Stimulated activated CD4-positive, alpha-beta T cell treated with anti-CD3 and anti-CD28 coated beads, Interleukin-1b, Interleukin-23, amount 100 ng/mL, for 1 hour (primary cell): ENCODE results near the gene STOX2.

ENCODE experiments used
- DNase-seq, 2 donors: peaks; one replicate each; pipeline ENCODE4 v3.0.0-alpha.2; 2020; ENCODE audit warnings: low read depth in 2 of 2

The STOX2 gene, protein sequence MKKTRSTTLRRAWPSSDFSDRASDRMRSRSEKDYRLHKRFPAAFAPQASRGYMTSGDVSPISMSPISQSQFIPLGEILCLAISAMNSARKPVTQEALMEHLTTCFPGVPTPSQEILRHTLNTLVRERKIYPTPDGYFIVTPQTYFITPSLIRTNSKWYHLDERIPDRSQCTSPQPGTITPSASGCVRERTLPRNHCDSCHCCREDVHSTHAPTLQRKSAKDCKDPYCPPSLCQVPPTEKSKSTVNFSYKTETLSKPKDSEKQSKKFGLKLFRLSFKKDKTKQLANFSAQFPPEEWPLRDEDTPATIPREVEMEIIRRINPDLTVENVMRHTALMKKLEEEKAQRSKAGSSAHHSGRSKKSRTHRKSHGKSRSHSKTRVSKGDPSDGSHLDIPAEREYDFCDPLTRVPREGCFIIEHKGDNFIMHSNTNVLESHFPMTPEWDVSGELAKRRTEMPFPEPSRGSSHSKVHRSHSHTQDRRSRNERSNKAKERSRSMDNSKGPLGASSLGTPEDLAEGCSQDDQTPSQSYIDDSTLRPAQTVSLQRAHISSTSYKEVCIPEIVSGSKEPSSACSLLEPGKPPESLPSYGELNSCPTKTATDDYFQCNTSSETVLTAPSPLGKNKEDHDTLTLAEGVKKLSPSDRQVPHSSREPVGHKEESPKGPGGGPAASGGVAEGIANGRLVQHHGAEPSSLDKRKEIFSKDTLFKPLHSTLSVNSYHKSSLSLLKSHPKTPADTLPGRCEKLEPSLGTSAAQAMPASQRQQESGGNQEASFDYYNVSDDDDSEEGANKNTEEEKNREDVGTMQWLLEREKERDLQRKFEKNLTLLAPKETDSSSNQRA (N-terminal part only)

DNA sequence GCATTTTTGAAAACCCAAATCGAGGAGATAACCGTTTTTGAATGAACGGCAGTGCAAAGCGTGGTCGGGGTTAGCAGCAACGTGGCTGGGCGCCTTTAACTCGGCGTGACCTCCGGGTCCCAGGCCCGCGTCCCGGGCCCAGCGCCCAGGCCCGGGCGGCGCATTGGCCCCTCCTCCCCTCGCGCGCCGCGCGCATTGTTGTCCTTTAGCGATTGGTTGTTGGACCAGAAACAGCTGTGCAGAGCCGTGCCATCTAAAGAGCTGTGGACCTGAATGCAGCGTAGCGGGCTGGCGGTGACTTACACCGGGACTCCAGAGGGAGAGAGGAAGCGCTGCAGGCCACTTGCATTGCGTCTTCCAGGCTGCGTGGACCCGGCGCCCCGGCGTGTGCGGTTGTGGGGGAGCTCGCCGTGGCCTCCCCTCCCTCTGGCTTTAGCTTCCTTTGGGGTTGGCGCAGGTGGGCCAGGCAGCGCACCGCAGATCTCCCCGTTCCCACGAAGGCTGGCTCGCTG is at the start of gene STOX2:
STOX2 (plus strand) TSS at position 227 of the 512 bp plus-strand sequence. CDS start 1,484 bp downstream, outside the sequence.
- DNase-seq: no peak

- DNase-seq: no peak
Observed at GRCh38 chr4:183855323-183856190, 49.5 kb upstream of the STOX2 start.

GRCh38 chr4:183857040-183857439 is 48.1 kb upstream of the STOX2 start:
- DNase-seq: no peak

GRCh38 chr4:183858011-183858615 is 47.0 kb upstream of the STOX2 start:
- no peak for DNase-seq

GRCh38 chr4:183860119-183860518 is 45.0 kb upstream of the STOX2 start:
- DNase-seq: no peak

GRCh38 chr4:183860731-183861130 is 44.4 kb upstream of the STOX2 start:
- no peak for DNase-seq

GRCh38 chr4:183861426-183861825 is 43.7 kb upstream of the STOX2 start:
- no peak for DNase-seq

DNA sequence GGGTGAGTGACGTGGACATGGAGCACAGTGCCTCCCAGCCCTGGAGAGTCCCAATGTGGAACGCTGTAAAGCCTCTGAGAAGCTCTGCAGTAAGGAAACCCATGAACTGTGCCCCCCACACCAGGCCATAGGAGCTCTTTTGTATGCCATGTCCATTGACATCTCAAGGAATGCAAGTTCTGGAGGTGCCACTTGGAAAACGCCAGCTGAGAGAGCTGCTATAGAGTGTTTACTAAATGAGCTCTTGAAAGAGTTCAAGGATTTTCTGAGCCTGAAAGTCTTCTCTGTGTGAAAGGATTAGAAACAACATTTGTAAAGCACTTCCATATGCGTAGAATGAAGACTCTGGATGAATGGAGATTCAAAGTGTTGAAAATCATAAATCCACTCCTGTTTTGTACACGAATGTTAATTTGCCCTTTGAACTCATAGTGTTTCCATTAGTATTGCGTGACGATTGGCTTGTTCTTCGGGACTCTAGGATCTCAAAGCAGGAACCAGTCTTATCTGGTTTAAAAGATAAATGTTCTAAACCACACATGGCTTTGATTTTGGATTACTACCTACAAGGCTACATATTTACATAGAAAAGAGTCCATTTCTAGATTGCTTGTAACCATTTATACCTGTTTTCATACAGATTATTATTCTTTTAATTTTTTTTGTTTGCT is 41.8 kb upstream of the STOX2 start:
- no peak for DNase-seq

DNA sequence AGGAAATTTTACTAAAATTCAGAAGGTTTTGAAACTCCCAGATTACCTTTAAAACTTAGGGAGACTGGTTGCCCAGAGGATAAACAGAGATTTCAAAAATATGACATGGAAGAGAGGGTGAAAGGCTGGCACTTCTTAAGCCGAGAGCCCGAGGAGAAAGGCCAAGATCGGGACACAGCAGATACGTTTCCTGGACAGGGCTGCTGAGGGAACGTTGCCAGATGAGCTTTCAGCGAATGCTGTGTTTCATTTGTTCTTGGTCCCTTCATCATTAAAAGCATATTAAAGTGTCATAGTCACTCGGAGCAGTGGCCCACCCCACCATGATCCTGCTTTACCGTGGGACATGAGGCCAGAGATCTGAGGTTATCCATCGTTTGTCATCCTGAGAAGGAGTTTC is 37.9 kb upstream of the STOX2 start:
- no peak for DNase-seq

DNA sequence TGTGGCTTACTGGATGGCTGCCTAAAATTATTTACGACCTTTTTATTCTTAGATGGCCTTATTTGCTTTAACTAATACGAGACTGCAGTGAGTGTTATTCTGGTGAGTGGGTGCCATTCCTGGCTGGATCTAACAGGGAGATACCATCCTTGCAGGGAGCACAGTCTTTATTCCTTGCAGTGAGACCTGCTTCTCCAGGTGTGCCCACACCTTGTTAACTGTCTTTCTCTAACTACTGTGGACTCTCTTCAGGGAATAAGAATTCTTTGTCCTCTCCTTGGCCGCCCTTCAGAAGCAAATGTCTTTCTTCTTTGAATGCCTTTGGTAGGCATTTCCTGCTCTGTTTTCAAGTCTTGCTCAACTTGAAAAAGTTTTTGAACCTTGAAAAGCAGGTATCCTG is 34.1 kb upstream of the STOX2 start:
- DNase-seq: no peak

DNA sequence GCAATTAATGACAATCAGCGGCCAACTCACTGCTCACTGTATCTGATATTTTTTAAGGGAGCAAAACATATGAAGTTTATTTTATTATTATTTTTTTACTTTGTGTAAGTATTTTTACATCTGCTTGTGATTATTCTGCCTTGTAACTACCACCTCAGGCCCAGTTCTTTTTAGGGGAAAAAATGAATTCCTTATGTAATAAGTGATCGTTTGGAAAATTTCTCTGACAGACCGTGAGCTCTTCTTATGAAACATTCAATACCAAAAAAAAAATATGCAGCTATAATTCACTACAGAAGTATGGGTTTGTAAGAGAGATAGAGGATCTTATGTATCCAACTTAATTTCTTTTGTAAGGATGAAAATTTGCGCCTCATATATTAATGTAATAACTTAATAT is 33.5 kb upstream of the STOX2 start:
- no peak for DNase-seq

- no peak for DNase-seq
Observed at GRCh38 chr4:183872531-183872930, 32.6 kb upstream of the STOX2 start.

DNA sequence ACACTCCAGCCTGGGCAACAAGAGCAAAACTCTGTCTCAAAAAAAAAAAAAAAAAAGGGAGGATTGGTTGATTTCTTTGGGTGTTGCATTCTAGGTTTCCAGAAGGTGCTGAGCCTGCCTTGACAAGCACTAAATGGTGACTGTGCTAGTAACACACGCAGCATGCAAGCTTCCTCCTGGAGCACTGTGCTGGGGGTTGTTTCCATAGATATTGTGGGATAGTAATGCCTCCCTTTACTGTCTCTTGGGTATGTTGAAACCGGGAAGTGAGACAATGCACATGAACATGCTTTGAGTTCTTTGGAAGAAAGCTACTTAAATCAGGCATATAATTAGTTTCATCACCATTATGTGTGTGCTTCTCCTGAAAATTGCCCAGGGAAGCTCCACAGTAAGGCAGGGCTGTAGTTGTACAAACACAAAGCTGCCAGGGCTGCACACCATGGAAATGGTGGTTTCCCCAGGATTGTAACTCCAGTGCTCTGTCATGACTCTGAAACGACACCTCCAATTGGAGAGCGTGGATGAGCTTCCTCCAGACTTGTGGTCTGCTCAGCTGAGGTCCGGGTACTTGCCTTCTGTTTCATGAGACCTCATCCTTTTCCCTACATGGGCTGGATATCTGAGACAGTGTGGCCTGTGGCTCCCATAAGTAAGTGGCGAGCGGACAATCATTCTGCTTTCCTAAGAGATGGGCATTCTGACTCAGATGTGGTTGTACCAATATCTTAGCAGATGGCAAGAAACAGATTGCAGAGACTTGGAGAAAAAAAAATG is 31.5 kb upstream of the STOX2 start:
- no peak for DNase-seq

GRCh38 chr4:183875251-183875825 is 29.8 kb upstream of the STOX2 start:
- no peak for DNase-seq

DNA sequence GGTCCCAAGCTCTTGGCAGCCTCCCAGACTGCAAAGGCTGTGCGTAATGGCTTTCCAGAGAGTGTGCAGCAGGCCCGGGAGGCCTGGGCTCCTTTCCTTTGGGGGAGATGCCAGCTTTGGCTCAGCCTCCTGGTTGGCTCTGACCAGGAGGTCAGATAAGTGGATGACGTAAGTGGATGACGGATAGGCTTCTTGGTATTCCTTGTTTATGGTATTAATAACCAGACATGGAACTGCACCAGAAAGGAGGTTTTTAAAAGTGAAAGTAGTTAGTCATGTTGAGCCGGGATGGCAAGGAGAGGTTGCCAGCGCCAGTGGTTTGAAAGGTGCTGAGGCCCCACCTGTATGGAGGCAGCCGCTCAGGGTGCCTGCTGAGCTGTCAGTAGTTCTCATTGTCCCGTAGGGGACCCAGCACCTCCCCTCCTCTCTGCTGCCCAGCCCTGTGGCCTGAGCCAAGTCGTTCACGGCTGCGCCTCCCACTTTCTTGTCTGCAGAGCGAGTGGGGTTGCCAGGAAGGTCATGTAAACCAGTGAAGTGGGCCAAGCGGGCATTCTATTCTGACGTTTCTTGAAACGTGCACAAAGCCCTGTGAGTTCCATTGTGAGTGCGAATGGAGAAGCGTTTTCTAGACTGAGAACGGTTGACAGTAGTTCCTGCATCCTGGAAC is 28.7 kb upstream of the STOX2 start:
- DNase-seq: no peak

- no peak for DNase-seq
Observed at GRCh38 chr4:183878251-183878970, 26.7 kb upstream of the STOX2 start.

GRCh38 chr4:183885205-183885720 is 19.8 kb upstream of the STOX2 start:
- no peak for DNase-seq

- DNase-seq: no peak
Observed at GRCh38 chr4:183887351-183887750, 17.8 kb upstream of the STOX2 start.
